HG03135 (cell line): ENCODE results near the gene SSTR4.
"Not testable (repeated sequence)": the region's sequence is repeated elsewhere in the genome, so short reads cannot be mapped to it uniquely, and the experiment has no call there.

Source experiments
- ATAC-seq: cut with Tn5 transposase; IDR thresholded peaks from one replicate; pipeline ENCODE4 v1.9.1; 2021; ENCODE audit warnings: mild to moderate bottlenecking, moderate library complexity; ENCODE audit not compliant: unreplicated experiment

Gene SSTR4

GRCh38 chr20:23017516-23017915, 17.6 kb upstream of the SSTR4 start:
- no peak for ATAC-seq

GRCh38 chr20:23018432-23018831, 16.7 kb upstream of the SSTR4 start:
- ATAC-seq, result no peak

DNA sequence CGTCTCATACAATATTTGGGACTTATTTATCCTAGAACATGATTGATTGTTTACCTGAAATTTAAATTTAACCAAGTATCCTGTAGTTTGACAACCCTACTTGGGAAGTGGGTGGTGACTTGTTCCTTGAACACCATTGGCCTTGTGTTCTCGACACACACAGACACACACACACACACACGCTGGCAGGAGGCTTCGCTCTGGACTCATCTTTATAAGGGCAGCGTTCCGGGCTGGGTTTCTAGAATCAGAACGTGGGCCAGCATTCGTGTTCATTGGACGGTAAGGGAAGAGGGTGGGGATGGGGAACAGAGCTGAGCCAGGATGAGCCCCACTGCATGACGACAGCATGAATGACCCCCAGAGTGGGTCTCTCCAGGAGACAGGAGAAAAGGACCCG, 16.2 kb upstream of the SSTR4 start:
- ATAC-seq, result no peak

DNA sequence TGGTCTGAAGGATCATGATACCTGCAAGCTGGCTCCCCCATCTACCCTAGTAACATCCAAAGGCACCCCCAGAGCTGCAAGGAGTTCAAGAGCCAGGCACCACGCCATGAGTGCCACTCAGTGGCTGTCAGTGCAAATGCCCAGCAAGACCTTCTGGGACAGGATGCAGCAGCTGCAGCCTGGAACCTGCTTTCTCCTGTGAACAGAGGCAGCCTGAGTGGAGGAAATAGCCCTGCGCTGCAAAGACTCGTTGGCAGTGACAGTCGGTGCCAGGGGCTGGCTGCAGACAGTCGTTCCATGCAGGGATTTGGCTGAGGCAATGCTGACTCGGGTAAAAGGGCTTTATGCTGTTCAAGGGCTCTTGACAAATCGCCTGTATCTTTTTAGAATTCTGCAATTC, 15.7 kb upstream of the SSTR4 start:
- no peak for ATAC-seq

DNA sequence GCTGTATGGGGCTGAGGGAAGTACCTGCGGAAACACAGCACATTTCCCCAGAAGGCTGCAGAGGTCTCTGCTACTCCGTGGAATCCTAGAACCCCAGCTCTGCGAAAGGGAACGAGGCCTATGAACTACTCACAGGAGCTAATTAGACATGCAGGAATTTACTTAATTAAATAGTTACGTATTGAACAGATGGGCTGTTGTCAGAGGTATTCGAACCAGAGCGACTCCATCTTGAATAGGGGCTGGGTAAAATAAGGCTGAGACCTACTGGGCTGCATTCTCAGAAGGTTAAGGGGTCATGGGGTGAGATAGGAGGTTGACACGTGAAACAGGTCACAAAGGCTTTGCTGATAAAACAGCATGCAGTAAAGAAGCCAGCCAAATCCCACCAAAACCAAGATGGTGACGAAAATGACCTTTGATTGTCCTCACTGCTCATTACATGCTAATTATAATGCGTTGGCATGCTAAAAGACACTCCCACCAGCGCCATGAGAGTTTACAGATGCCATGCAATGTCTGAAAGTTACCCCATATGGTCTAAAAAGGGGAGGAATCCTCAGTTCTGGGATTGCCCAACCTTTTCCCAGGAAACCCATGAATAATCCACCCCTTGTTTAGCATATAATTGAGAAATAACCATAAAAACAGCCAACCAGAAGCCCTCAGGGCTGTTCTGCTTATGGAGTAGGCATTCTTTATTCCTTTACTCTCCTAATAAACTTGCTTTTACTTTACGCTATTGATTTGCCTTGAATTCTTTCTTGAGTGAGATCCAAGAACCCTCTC, 14.7 kb upstream of the SSTR4 start:
- no peak for ATAC-seq

DNA sequence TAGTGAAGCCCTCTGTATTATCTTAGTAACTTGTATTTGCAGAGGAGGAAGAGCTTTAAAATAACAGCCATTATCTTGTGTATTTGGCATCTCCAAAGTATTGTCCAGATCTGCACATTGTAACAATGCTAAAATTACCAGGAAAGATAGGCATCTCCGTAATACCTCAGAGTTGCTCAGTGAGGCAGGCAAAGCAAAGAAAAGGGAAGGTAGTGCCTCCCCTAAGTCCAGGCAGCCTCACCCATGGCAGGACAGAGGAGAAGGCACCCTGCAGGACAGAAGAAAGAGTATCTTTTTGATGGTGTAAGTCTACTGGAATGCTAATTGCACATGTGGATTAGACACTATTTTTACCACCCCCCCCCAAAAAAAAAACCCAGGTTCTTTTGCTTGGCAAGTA, 13.6 kb upstream of the SSTR4 start:
- ATAC-seq, result no peak

- no peak for ATAC-seq
These were observed 13.2 kb upstream of the SSTR4 start for GRCh38 chr20:23021951-23022350.

DNA sequence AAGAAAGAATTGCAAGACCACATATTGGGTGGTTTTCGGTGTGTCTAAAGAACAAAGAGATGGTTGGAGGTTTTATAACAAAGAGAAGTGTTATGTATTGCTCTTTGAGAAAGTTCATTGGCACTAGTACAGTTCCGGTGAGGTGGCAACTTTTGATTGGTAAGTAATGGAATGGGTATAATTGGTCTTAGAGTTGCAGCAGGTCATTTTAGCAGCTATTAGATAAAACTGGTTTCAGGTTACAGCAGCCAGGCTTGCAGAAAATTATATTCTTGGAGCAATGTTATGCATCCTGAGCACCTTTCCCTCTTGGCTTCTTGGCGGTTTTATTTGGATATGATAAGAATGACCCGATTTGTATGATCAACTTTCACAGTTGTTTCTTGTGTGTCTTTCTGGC, 12.3 kb upstream of the SSTR4 start:
- ATAC-seq, result no peak

DNA sequence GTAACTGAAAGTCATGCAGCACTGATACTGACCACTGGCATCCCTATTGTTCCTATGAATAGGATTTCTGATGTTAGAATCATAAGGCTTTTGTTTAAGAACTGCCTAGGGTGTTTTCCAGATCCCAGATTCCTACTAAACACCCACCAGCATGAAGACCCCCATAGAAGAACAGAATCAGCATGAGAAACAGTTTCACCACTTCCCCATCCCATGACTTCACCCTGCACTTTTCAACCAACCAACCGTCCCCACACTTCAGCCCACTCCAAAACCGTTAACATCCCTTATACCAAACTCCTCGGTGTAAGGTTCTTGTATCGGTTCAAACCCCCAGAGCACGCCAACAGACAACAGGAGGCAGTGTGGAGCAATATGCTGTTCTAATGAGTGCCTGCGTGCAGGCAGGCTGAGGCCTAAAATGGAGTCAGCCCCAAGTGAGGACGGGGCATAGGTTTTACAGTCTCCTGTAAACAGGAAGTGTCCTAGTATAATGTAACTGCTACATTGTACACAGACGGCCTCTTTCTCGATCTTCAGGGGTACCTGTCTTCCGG, 11.4 kb upstream of the SSTR4 start:
- ATAC-seq, result no peak

DNA sequence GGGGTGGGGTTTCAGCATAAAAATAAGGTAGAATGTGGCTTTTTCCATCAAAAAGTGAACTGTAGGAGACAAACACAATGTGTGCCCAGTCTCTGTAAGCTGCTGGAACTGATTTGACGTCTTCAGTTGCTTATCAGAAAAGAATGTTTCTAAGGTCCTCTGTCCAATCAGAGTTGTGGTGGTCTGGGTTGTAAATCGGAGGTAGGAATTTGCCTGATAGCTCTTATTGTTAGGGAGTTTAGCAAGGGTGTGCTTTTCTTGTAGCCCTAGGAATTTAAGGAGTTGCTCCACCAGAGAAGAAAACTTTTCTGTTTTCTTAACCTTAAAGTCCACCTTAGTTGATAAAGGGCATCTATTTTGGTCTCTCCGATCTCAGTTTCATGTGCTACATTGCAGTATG, 10.4 kb upstream of the SSTR4 start:
- ATAC-seq, result no peak

- not testable (repeated sequence) for ATAC-seq
These were observed 9.6 kb upstream of the SSTR4 start for GRCh38 chr20:23025503-23025902.

DNA sequence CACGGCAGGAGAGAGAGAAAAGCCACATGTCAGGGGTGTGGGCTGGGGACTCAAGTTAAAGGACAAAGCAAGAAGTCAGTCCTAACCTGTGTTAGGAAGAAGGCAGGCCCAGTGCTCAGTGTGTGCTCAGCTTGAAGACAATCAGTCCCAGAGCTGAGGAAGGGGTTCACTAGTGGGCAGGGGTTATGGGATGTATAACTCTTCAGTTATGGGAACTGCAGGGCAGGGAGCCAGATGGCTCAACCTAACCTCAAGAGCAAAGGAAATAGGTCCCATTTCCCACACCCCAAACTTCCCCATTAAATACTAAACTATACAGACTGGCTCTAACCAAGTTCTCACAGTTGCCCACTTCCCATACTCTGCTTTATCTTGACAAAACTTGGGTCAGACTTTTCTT, 7.4 kb upstream of the SSTR4 start:
- ATAC-seq, result no peak

DNA sequence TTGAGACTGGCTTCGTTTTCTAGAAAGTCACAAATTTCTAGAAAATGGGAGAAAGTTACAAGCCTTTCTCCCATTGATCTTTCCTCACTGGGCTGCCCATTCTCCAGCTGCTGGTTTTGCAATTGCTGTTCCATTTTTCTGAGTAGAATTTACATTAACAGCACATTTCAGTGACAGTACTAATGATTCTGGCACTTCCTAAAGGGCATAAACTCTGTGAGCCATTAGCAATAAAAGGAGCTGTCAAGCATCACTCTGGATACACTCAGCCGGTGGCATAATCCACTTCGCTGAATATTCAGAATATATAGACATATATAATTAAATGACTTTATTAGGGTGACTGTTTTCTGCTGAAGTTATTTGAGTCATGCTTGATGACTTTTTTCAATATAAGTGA, 6.7 kb upstream of the SSTR4 start:
- ATAC-seq, result no peak

DNA sequence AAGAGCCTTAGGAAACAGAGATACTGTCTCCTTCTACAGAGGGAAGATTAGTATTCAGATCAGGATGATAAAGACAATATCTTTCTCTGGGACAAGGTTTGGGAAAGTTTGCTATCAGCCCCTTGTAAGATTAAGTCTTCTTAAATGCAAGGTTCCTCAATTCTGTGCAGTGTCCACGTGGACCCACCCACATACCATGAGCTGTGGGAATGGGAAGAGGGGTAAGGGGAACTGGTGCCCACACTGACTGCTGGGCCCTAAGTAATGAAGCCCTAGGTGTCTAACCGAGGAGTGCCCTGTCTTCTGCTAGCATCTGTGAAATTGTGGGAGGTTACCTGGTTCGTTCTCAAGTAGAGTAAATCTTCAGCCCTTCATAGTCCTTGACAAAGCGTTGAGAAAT, 5.8 kb upstream of the SSTR4 start:
- no peak for ATAC-seq

DNA sequence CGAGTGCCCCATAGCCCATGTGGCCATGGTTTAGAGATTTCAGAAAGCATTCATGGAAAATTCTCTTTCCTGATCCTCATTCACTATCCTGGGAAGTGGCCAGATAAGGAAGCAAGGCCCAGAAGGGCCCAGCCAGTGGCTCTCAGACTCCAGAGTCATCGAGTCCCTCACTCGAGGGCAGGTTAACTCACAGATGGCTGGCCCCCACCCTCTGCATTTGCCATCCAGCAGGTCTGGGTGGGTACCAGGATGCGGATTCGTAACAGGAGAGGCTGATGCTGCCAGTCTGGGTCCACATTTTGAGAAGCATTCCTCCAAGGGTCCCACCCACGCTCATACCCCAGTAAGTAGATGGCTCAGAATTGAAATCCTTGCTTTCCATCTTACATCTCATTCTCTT, 3.8 kb upstream of the SSTR4 start:
- ATAC-seq, result no peak

GRCh38 chr20:23032056-23032749, 2.9 kb upstream of the SSTR4 start:
- ATAC-seq, result no peak

DNA sequence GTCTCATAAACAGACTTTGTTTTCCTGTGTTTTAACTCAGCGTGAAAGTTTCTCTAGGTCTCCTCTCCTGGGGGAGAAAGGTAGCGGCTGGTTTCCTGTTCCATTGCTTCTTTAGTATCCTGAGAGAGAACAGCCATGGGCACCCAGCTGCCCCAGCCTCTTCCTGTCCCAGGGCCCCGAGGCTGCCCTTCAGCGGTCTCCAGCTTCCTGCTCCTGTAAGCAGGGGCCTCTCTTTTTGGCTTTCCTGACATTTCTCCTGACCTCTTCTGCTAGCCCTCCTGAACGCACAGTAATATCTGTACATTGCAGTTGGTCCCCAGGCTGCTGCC, 2.4 kb upstream of the SSTR4 start:
- ATAC-seq, result no peak

GRCh38 chr20:23033918-23034317, 1.2 kb upstream of the SSTR4 start:
- no peak for ATAC-seq

DNA sequence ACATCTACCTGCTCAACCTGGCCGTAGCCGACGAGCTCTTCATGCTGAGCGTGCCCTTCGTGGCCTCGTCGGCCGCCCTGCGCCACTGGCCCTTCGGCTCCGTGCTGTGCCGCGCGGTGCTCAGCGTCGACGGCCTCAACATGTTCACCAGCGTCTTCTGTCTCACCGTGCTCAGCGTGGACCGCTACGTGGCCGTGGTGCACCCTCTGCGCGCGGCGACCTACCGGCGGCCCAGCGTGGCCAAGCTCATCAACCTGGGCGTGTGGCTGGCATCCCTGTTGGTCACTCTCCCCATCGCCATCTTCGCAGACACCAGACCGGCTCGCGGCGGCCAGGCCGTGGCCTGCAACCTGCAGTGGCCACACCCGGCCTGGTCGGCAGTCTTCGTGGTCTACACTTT, 619 bp downstream of the SSTR4 start:
- no peak for ATAC-seq

DNA sequence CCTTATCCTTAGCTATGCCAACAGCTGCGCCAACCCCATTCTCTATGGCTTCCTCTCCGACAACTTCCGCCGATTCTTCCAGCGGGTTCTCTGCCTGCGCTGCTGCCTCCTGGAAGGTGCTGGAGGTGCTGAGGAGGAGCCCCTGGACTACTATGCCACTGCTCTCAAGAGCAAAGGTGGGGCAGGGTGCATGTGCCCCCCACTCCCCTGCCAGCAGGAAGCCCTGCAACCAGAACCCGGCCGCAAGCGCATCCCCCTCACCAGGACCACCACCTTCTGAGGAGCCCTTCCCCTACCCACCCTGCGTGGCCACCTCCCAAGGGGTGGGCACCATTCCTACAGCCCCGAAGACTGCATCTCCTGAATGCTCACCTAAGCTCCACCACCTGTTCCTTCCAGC, 1.3 kb downstream of the SSTR4 start:
- ATAC-seq, result no peak

DNA sequence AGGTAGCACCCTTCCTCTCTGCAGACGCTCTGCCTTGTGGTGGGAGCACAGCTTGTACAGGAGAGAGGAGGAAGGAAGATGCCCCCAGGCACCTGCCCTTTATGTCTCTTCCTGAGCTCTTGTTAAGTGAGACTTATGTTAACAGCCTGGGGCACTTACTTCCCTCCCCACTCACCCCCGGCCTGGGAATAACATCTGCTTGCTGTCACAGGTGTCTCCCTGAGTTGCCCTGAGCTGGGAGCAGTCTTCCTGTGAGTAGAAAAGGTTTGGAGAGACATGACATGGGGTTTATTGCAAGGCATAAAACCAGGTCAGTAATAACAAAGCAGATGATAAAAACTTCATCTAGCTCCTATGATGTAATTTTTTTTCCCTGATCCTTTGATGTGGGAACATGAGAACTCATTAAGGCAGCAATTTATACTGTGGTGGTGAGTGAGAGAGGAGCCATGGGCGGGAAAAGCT, 1.9 kb downstream of the SSTR4 start:
- ATAC-seq, result no peak

- ATAC-seq, result no peak
These were observed 4.2 kb downstream of the SSTR4 start for GRCh38 chr20:23039136-23039875.
